CD4-positive, alpha-beta T cell treated with Interleukin-4 for 1 hour (primary cell): ENCODE data around the gene ZNF575.
A peak's percentile ranks its signal among the peaks of the same experiment; 100 is the strongest.

ENCODE experiments used
- DNase-seq, 2 donors: peaks; one replicate each; pipeline ENCODE4 v3.0.0-alpha.2; 2020 to 2022

ZNF575 gene

GRCh38 chr19:43532962-43533545 lies at the start of gene ZNF575:
Gene ZNF575, plus strand, starts transcription at chr19:43533188. Its CDS starts 1,235 bp downstream, at chr19:43534423.
- peak; percentile 85 to 87 for DNase-seq

- no peak for DNase-seq
Measured at GRCh38 chr19:43483281-43483680, 49.7 kb upstream of the ZNF575 start.

- no peak for DNase-seq
Measured at GRCh38 chr19:43485951-43486350, 47.0 kb upstream of the ZNF575 start.

GRCh38 chr19:43486412-43486811 lies 46.6 kb upstream of the ZNF575 start:
- DNase-seq, result no peak

GRCh38 chr19:43488179-43488578 lies 44.8 kb upstream of the ZNF575 start:
- no peak for DNase-seq

- DNase-seq, result no peak
Measured at GRCh38 chr19:43489310-43489709, 43.7 kb upstream of the ZNF575 start.

GRCh38 chr19:43489979-43490599 lies 42.9 kb upstream of the ZNF575 start:
- DNase-seq, result no peak

GRCh38 chr19:43490759-43491158 lies 42.2 kb upstream of the ZNF575 start:
- DNase-seq, result no peak

- no peak for DNase-seq
Measured at GRCh38 chr19:43495082-43495481, 37.9 kb upstream of the ZNF575 start.

- DNase-seq, result no peak
Measured at GRCh38 chr19:43496960-43497359, 36.0 kb upstream of the ZNF575 start.

- no peak for DNase-seq
Measured at GRCh38 chr19:43498233-43498842, 34.6 kb upstream of the ZNF575 start.

- no peak for DNase-seq
Measured at GRCh38 chr19:43499042-43499441, 33.9 kb upstream of the ZNF575 start.

- no peak for DNase-seq
Measured at GRCh38 chr19:43501661-43502418, 31.1 kb upstream of the ZNF575 start.

- DNase-seq, result no peak
Measured at GRCh38 chr19:43502419-43502976, 30.5 kb upstream of the ZNF575 start.

GRCh38 chr19:43503501-43504425 lies 29.2 kb upstream of the ZNF575 start:
- DNase-seq, result peak; percentile 97 to 98

- peak; percentile 54 to 61 for DNase-seq
Measured at GRCh38 chr19:43504426-43505185, 28.4 kb upstream of the ZNF575 start, which contains the start of gene PHLDB3. Gene PHLDB3, minus strand, starts transcription at chr19:43504746. Its CDS starts 628 bp downstream, at chr19:43504118.

- DNase-seq, result no peak
Measured at GRCh38 chr19:43505186-43505456, 27.9 kb upstream of the ZNF575 start.

- peak in 1 of 2 donors; percentile 17 for DNase-seq
Measured at GRCh38 chr19:43505941-43506340, 27.0 kb upstream of the ZNF575 start.

GRCh38 chr19:43506629-43507028 lies 26.4 kb upstream of the ZNF575 start:
- DNase-seq, result no peak

- DNase-seq, result no peak
Measured at GRCh38 chr19:43507880-43508279, 25.1 kb upstream of the ZNF575 start.

- DNase-seq, result no peak
Measured at GRCh38 chr19:43510713-43511112, 22.3 kb upstream of the ZNF575 start.

- no peak for DNase-seq
Measured at GRCh38 chr19:43511324-43511723, 21.7 kb upstream of the ZNF575 start.
